K562 (cell line): ENCODE measurements around the gene PIK3AP1. TPM values are rescaled to one million over a fixed set of nuclear protein-coding genes. Genes with fewer than 3 reads are reported as not detected.

Source experiments
- ATAC-seq: fragments of 200-7000 bp; cut with Tn5 transposase; 3 replicates; pipeline ENCODE4 v1.9.1; 2020; ENCODE audit warnings: moderate library complexity
- BruUV-seq: library from RNA; stranded (reverse); fragments of 400-500 nt; replicated peaks from 2 replicates; lab custom pipeline; 2021; lab: Mats Ljungman, UMichigan
- CTCF ChIA-PET: fragments of 300-600 bp; formaldehyde crosslinking; extraction: SDS; loops from one replicate; lab custom pipeline; 2021; ENCODE audit warnings: low intra/inter-chr PET ratio; lab: Yijun Ruan, JAX
- POLR2A ChIA-PET: fragments of 300-600, 350-650 bp; sonication (Branson Sonifier 250); formaldehyde crosslinking; extraction: SDS; loops from one replicate; lab custom pipeline; 2021; ENCODE audit warnings: antibody characterized with exemption, inconsistent platforms; lab: Yijun Ruan, JAX
- DNase-seq, 4 experiments: peaks; one replicate each; pipeline versions ENCODE4 v3.0.0 to v3.0.0-alpha.2; 2011 to 2018; ENCODE audit warnings: low spot score in 3 of 4, mixed read lengths in 3 of 4; ENCODE audit errors: extremely low read depth in 1 of 4
- FAIRE-seq: peaks from 2 replicates; lab custom pipeline; 2011; peaks lifted over from hg19 to GRCh38; lab: Jason Lieb, UNC
- H2AFZ ChIP-seq: 2 replicates; pipeline ENCODE4 v1.6.0; 2011; ENCODE audit warnings: low read depth, low read length, control low read depth, inconsistent platforms
- H3K27ac ChIP-seq: fragments of 200-600 bp; 3 replicates; pipeline ENCODE4 v1.8.0; 2011; ENCODE audit warnings: low read depth, mild to moderate bottlenecking, control low read depth, inconsistent platforms, low read length, moderate library complexity, mixed read lengths; ENCODE audit errors: extremely low read depth
- H3K27me3 ChIP-seq, 2 experiments: fragments of 300-600 bp in 1 of 2; 2 replicates in 1 of 2; 3 replicates in 1 of 2; pipeline versions ENCODE4 v1.6.0 to v1.8.0; 2011; ENCODE audit warnings: inconsistent platforms in 2 of 2, low read length in 2 of 2, mild to moderate bottlenecking in 1 of 2, mixed read lengths in 1 of 2, moderate library complexity in 1 of 2; ENCODE audit not compliant: control insufficient read depth in 2 of 2, insufficient read depth in 2 of 2
- H3K36me3 ChIP-seq: fragments of 300-600 bp; 3 replicates; pipeline ENCODE4 v1.8.0; 2011; ENCODE audit warnings: mild to moderate bottlenecking, low read length, inconsistent platforms; ENCODE audit not compliant: control insufficient read depth, insufficient read depth
- H3K4me1 ChIP-seq, 2 experiments: fragments of 200-600 bp in 1 of 2; replicated peaks in 1 of 2; 2 replicates in 1 of 2; 3 replicates in 1 of 2; pipeline versions ENCODE4 v1.5.1 to v1.8.0; 2011; ENCODE audit warnings: inconsistent platforms in 2 of 2, low read length in 2 of 2, mild to moderate bottlenecking in 1 of 2, mixed read lengths in 1 of 2, moderate library complexity in 1 of 2; ENCODE audit not compliant: control insufficient read depth in 2 of 2, insufficient read depth in 2 of 2
- H3K4me2 ChIP-seq: 2 replicates; pipeline ENCODE4 v1.6.1; 2011; ENCODE audit warnings: low read length, control low read depth, inconsistent platforms, mixed read lengths; ENCODE audit not compliant: insufficient read depth
- H3K4me3 ChIP-seq: fragments of 200-600 bp; sonication (generic), shearing (Covaris generic); 2 replicates; pipeline ENCODE4 v1.5.1; 2016; ENCODE audit warnings: control low read depth, inconsistent platforms
- H3K79me2 ChIP-seq: fragments of 200-600 bp; 3 replicates; pipeline ENCODE4 v1.8.0; 2011; ENCODE audit warnings: low read length, inconsistent platforms; ENCODE audit not compliant: control insufficient read depth, insufficient read depth
- H3K9ac ChIP-seq, 2 experiments: 2 replicates each; pipeline versions ENCODE4 v1.6.0 to v1.6.1; 2011; ENCODE audit warnings: low read depth in 2 of 2, low read length in 2 of 2, control low read depth in 1 of 2, inconsistent platforms in 1 of 2, mild to moderate bottlenecking in 1 of 2, mixed read lengths in 1 of 2; ENCODE audit not compliant: insufficient read depth in 1 of 2
- H3K9me1 ChIP-seq: one replicate; pipeline ENCODE4 v1.6.0; 2011; ENCODE audit warnings: inconsistent platforms, mild to moderate bottlenecking, low read length, moderate library complexity; ENCODE audit not compliant: control insufficient read depth, insufficient read depth
- H3K9me3 ChIP-seq: replicated peaks from 2 replicates; pipeline ENCODE4 v1.5.1; 2011; ENCODE audit warnings: low read depth, low read length, inconsistent platforms; ENCODE audit not compliant: control insufficient read depth, insufficient read depth
- H4K20me1 ChIP-seq: replicated peaks from 2 replicates; pipeline ENCODE4 v1.6.1; 2011; ENCODE audit warnings: low read length, inconsistent platforms, mixed read lengths; ENCODE audit not compliant: control insufficient read depth, insufficient read depth
- CREBBP ChIP-seq: IDR thresholded peaks from one replicate; pipeline ENCODE4 v1.6.1; 2012; ENCODE audit warnings: low read depth, mild to moderate bottlenecking, control low read depth, inconsistent platforms, low read length
- SMARCA5 ChIP-seq: fragments of 450-650 bp; IDR thresholded peaks from 2 replicates; pipeline ENCODE4 v1.6.1; 2016
- TARDBP ChIP-seq: fragments of 450-650 bp; IDR thresholded peaks from 2 replicates; pipeline ENCODE4 v1.6.1; 2016
- ZNF445 ChIP-seq: fragments of 250-450 bp; sonication (Bioruptor Pico); IDR thresholded peaks from 2 replicates; pipeline ENCODE4 v1.4.0; 2020; ENCODE audit warnings: low read depth, mild to moderate bottlenecking, moderate library complexity
- ZNF717 ChIP-seq: fragments of 250-450 bp; sonication (Bioruptor Pico); IDR thresholded peaks from 2 replicates; pipeline ENCODE4 v1.5.0; 2021
- WGBS: fragments of 100-300 bp; shearing (Covaris generic); methylation state at CpG from one replicate; pipeline ENCODE4 v1.1.6; 2016; ENCODE audit warnings: low coverage, mixed read lengths; ENCODE audit not compliant: insufficient coverage; ENCODE audit errors: missing lambda C conversion rate; 5-methylcytosine and 5-hydroxymethylcytosine counted together
- in situ Hi-C: fragments of 300-500 bp; cut with MboI; formaldehyde crosslinking; loops from 4 replicates; pipeline ENCODE4 v1.15.0; 2018; ENCODE audit warnings: inconsistent platforms, mixed read lengths
- intact Hi-C: fragments of 100-400 bp; cut with micrococcal nuclease; formaldehyde crosslinking; loops from 2 replicates; pipeline ENCODE4 v1.14.2; 2022
- polyA plus RNA-seq, 8 experiments: library from polyadenylated mRNA; depleted of rRNA in 4 of 8; stranded (reverse) in 5 of 8; unstranded in 3 of 8; fragments of >200 nt; fragmentation: Nextera tagmentation in 2 of 8; fragmentation: Illumina TruSeq in 1 of 8; extraction: Ambion mirVana in 2 of 8; extraction: Trizol in 1 of 8; gene quantifications; 2 replicates each; pipeline versions ENCODE4 v1.2.1 to v1.2.3, GENCODE V29; 2011 to 2014; ENCODE audit warnings: inconsistent platforms in 1 of 8, missing spikeins in 1 of 8
- total RNA-seq, 7 experiments: library from RNA; depleted of rRNA in 6 of 7; stranded (reverse); fragments of >200 nt in 6 of 7; fragmentation: Illumina TruSeq in 2 of 7; extraction: Trizol in 2 of 7; gene quantifications; 2 replicates each; pipeline versions ENCODE4 v1.2.1 to v1.2.3, GENCODE V29; 2011 to 2021; ENCODE audit warnings: low replicate concordance in 1 of 7
- TF ChIP-seq, protein P1 (sequence below): fragments of 450-650 bp; IDR thresholded peaks from 2 replicates; pipeline ENCODE4 v1.6.1; 2016; ENCODE audit warnings: low read depth
- TF ChIP-seq, protein P2 (sequence below): fragments of 450-650 bp; IDR thresholded peaks from 2 replicates; pipeline ENCODE4 v1.6.1; 2017; ENCODE audit warnings: mild to moderate bottlenecking, moderate library complexity
- TF ChIP-seq, protein P3 (sequence below): fragments of 450-650 bp; IDR thresholded peaks from 2 replicates; pipeline ENCODE4 v1.6.1; 2016

The PIK3AP1 gene
- total and polyA plus RNA-seq, 9 of the 15 experiments (the other 6 are each of a cell fraction or from before 2014, with no cell fraction given), result 0.20 to 2.4 (median 1.4) TPM

DNA sequence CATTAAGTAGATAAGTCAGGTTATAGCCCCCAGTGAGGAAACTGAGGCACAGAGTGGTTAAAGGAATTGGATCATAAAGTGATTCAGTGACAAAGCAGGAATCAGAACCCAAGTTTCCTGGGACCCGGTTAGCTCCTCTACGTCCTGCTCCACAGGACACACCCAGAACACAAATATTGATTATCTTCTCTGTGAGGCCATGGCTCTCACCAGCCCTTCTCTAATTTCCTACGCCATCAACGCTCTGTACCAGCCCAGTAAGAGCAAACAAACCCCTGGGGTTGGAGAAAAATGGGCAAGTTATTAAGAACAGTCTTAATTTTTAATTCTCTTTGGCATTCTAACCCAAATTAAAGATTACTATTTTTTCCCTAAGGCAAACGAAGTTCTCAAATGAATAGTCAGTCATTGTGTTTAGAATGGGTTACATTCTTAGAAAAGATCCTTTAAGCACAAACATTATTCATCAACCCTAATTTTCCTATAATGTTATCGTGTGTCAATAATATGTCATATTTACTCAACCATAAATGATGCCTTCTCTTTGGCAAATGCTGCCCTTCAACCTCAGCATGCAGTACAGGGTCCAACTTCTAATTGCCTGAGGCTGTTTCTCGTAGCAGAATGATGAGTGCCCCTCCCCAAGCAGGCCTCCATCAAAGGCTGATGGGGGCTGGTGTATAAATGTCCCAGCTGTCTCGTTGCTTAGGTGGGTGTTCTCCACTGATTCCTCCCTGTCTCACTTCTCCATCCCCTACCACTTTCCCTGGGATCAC, 108.1 kb downstream of the PIK3AP1 start:
- peaks cover 11 to 16% of the 10 kb centered on the region in 2 experiments; a peak in 4 of 5 replicates for H3K4me1 ChIP-seq
- BruUV-seq, result no TSS peak
- in situ Hi-C loops (no loop called here), intact Hi-C loops (loop anchor here (10.0 kb wide), 1 partner anchor 97 kb away; the partner anchor contains the start of gene TLL2)
- no peak overlapping the region for H3K9ac ChIP-seq
- no peaks in the 10 kb centered on the region for H3K79me2 ChIP-seq
- DNase-seq (no peak), ATAC-seq (no peak), FAIRE-seq (no peak)
- POLR2A ChIA-PET, result no interaction called here
- 47% methylated on average over 6 of the region's 8 CpGs for WGBS
- no peak overlapping the region for H2AFZ ChIP-seq
- no peaks in the 10 kb centered on the region for H3K27me3 ChIP-seq
- H3K36me3 ChIP-seq, result no peaks in the 10 kb centered on the region
- CTCF ChIA-PET, result no interaction called here
- TF ChIP-seq, protein P1, sequence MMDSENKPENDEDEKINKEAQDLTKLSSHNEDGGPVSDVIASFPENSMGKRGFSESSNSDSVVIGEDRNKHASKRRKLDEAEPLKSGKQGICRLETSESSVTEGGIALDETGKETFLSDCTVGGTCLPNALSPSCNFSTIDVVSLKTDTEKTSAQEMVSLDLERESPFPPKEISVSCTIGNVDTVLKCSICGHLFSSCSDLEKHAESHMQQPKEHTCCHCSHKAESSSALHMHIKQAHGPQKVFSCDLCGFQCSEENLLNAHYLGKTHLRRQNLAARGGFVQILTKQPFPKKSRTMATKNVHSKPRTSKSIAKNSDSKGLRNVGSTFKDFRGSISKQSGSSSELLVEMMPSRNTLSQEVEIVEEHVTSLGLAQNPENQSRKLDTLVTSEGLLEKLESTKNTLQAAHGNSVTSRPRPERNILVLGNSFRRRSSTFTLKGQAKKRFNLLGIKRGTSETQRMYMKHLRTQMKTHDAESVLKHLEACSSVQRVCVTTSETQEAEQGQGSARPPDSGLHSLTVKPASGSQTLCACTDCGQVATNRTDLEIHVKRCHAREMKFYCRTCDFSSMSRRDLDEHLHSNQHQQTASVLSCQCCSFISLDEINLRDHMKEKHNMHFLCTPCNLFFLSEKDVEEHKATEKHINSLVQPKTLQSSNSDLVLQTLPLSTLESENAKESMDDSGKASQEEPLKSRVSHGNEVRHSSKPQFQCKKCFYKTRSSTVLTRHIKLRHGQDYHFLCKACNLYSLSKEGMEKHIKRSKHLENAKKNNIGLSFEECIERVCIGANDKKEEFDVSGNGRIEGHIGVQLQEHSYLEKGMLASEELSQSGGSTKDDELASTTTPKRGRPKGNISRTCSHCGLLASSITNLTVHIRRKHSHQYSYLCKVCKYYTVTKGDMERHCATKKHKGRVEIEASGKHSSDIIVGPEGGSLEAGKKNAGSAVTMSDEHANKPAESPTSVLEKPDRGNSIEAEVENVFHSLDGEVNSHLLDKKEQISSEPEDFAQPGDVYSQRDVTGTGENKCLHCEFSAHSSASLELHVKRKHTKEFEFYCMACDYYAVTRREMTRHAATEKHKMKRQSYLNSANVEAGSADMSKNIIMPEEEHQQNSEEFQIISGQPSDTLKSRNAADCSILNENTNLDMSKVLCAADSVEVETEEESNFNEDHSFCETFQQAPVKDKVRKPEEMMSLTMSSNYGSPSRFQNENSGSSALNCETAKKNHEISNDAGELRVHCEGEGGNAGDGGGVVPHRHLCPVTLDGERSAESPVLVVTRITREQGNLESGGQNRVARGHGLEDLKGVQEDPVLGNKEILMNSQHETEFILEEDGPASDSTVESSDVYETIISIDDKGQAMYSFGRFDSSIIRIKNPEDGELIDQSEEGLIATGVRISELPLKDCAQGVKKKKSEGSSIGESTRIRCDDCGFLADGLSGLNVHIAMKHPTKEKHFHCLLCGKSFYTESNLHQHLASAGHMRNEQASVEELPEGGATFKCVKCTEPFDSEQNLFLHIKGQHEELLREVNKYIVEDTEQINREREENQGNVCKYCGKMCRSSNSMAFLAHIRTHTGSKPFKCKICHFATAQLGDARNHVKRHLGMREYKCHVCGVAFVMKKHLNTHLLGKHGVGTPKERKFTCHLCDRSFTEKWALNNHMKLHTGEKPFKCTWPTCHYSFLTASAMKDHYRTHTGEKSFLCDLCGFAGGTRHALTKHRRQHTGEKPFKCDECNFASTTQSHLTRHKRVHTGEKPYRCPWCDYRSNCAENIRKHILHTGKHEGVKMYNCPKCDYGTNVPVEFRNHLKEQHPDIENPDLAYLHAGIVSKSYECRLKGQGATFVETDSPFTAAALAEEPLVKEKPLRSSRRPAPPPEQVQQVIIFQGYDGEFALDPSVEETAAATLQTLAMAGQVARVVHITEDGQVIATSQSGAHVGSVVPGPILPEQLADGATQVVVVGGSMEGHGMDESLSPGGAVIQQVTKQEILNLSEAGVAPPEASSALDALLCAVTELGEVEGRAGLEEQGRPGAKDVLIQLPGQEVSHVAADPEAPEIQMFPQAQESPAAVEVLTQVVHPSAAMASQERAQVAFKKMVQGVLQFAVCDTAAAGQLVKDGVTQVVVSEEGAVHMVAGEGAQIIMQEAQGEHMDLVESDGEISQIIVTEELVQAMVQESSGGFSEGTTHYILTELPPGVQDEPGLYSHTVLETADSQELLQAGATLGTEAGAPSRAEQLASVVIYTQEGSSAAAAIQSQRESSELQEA, result no peak
- TF ChIP-seq, protein P2, sequence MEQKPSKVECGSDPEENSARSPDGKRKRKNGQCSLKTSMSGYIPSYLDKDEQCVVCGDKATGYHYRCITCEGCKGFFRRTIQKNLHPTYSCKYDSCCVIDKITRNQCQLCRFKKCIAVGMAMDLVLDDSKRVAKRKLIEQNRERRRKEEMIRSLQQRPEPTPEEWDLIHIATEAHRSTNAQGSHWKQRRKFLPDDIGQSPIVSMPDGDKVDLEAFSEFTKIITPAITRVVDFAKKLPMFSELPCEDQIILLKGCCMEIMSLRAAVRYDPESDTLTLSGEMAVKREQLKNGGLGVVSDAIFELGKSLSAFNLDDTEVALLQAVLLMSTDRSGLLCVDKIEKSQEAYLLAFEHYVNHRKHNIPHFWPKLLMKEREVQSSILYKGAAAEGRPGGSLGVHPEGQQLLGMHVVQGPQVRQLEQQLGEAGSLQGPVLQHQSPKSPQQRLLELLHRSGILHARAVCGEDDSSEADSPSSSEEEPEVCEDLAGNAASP, result no peak
- TF ChIP-seq TARDBP (no peak), ZNF445 (CRISPR knock-in tag) (no peak), ZNF717 (CRISPR knock-in tag) (no peak), CREBBP (no peak), SMARCA5 (no peak)
- TF ChIP-seq, protein P3, sequence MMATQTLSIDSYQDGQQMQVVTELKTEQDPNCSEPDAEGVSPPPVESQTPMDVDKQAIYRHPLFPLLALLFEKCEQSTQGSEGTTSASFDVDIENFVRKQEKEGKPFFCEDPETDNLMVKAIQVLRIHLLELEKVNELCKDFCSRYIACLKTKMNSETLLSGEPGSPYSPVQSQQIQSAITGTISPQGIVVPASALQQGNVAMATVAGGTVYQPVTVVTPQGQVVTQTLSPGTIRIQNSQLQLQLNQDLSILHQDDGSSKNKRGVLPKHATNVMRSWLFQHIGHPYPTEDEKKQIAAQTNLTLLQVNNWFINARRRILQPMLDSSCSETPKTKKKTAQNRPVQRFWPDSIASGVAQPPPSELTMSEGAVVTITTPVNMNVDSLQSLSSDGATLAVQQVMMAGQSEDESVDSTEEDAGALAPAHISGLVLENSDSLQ, result no peak
- H3K9me1 ChIP-seq, result no peaks in the 10 kb centered on the region
- H3K4me3 ChIP-seq, result no peak overlapping the region
- no peaks in the 10 kb centered on the region for H3K9me3 ChIP-seq
- H3K27ac ChIP-seq, result no peak overlapping the region
- H4K20me1 ChIP-seq, result no peaks in the 10 kb centered on the region
- no peak overlapping the region for H3K4me2 ChIP-seq
